ENCODE measurements around the gene UGT2B15. TPM values are rescaled to one million over a fixed set of nuclear protein-coding genes. Genes with fewer than 3 reads are reported as not detected.
A peak's percentile ranks its signal among the peaks of the same experiment; 100 is the strongest.
"Not testable (repeated sequence)": the region's sequence is repeated elsewhere in the genome, so short reads cannot be mapped to it uniquely, and the experiment has no call there.

The UGT2B15 gene
- total RNA-seq, 2 donors from 2014 or later = 50.8 to 69.8 TPM

GRCh38 chr4:68673143-68673542, 2.7 kb upstream of the UGT2B15 start:
- H3K36me3 ChIP-seq = no peaks in the 10 kb centered on the region

GRCh38 chr4:68671217-68671616, 765 bp upstream of the UGT2B15 start:
- H3K4me3 ChIP-seq; H3K4me1 ChIP-seq; H3K9me3 ChIP-seq; H3K36me3 ChIP-seq; H3K9ac ChIP-seq (ENCODE audit: low read depth in 2 of 2, low read length in 2 of 2); intact Hi-C loops (cut with DNase I); DNase-seq; H3K27me3 ChIP-seq; H3K27ac ChIP-seq: not testable (repeated sequence)

More at GRCh38 chr4:68673143-68673542, 2.7 kb upstream of the UGT2B15 start:
- Histone ChIP-seq H3K27ac (no peak overlapping the region), H3K9me3 (no peaks in the 10 kb centered on the region), H3K4me1 (no peaks in the 10 kb centered on the region), H3K27me3 (no peaks in the 10 kb centered on the region), H3K9ac (ENCODE audit: low read depth in 2 of 2, low read length in 2 of 2) (no peak overlapping the region), H3K4me3 (no peak overlapping the region)
- intact Hi-C loops (cut with DNase I) = no loop called here
- DNase-seq = no peak
- TF ChIP-seq CTCF (IDR thresholded peaks at IDR 0.05) = no peak

- H3K4me1 ChIP-seq; H3K4me3 ChIP-seq; H3K9me3 ChIP-seq; DNase-seq; intact Hi-C loops (cut with DNase I); H3K9ac ChIP-seq (ENCODE audit: low read depth in 2 of 2, low read length in 2 of 2); H3K27me3 ChIP-seq; H3K36me3 ChIP-seq; H3K27ac ChIP-seq: not testable (repeated sequence)
These were observed 1.8 kb downstream of the UGT2B15 start for GRCh38 chr4:68668537-68669163.

GRCh38 chr4:68667551-68667950, 2.9 kb downstream of the UGT2B15 start:
- H3K4me1 ChIP-seq; intact Hi-C loops (cut with DNase I); H3K9me3 ChIP-seq; H3K27me3 ChIP-seq; H3K36me3 ChIP-seq; DNase-seq; H3K4me3 ChIP-seq; H3K27ac ChIP-seq; H3K9ac ChIP-seq (ENCODE audit: low read depth in 2 of 2, low read length in 2 of 2): not testable (repeated sequence)

GRCh38 chr4:68664721-68665120, 5.7 kb downstream of the UGT2B15 start:
- H3K27ac ChIP-seq; DNase-seq; H3K4me1 ChIP-seq; H3K9ac ChIP-seq (ENCODE audit: low read depth in 2 of 2, low read length in 2 of 2); intact Hi-C loops (cut with DNase I); H3K4me3 ChIP-seq; H3K27me3 ChIP-seq; H3K9me3 ChIP-seq; H3K36me3 ChIP-seq: not testable (repeated sequence)

- H3K4me1 ChIP-seq; H3K27me3 ChIP-seq; H3K36me3 ChIP-seq; H3K9ac ChIP-seq (ENCODE audit: low read depth in 2 of 2, low read length in 2 of 2); H3K4me3 ChIP-seq; intact Hi-C loops (cut with DNase I); DNase-seq; H3K9me3 ChIP-seq; H3K27ac ChIP-seq: not testable (repeated sequence)
These were observed 7.4 kb downstream of the UGT2B15 start for GRCh38 chr4:68662836-68663574.

GRCh38 chr4:68658672-68659071, 11.8 kb downstream of the UGT2B15 start:
- DNase-seq = no peak
- H3K27ac ChIP-seq = no peak overlapping the region

GRCh38 chr4:68657022-68657594, 13.3 kb downstream of the UGT2B15 start:
- H3K9ac ChIP-seq (ENCODE audit: low read depth in 2 of 2, low read length in 2 of 2); H3K4me1 ChIP-seq; H3K36me3 ChIP-seq; DNase-seq; H3K9me3 ChIP-seq; H3K27me3 ChIP-seq; intact Hi-C loops (cut with DNase I); H3K4me3 ChIP-seq: not testable (repeated sequence)
- H3K27ac ChIP-seq = peak overlapping the region; percentile 58

More at GRCh38 chr4:68658672-68659071, 11.8 kb downstream of the UGT2B15 start:
- no peaks in the 10 kb centered on the region for H3K9me3 ChIP-seq
- no peaks in the 10 kb centered on the region for H3K27me3 ChIP-seq
- H3K4me3 ChIP-seq = no peak overlapping the region
- no peaks in the 10 kb centered on the region for H3K36me3 ChIP-seq
- TF ChIP-seq CTCF (IDR thresholded peaks at IDR 0.05) = no peak
- intact Hi-C loops (cut with DNase I) = no loop called here
- H3K9ac ChIP-seq (ENCODE audit: low read depth in 2 of 2, low read length in 2 of 2) = no peak overlapping the region
- no peaks in the 10 kb centered on the region for H3K4me1 ChIP-seq

GRCh38 chr4:68656445-68656973, 13.9 kb downstream of the UGT2B15 start:
- H3K9me3 ChIP-seq; H3K4me3 ChIP-seq; DNase-seq; H3K27me3 ChIP-seq; intact Hi-C loops (cut with DNase I); H3K36me3 ChIP-seq; H3K4me1 ChIP-seq: not testable (repeated sequence)
- Histone ChIP-seq H3K9ac (ENCODE audit: low read depth in 2 of 2, low read length in 2 of 2) (peak overlapping the region in 1 of 2 donors; percentile 24), H3K27ac (peak overlapping the region; percentile 58)

Data from colonic mucosa (tissue), 4 donors.